Measurements from ENCODE around the gene GYS2. TPM values are rescaled to one million over a fixed set of nuclear protein-coding genes. Genes with fewer than 3 reads are reported as not detected.
A peak's percentile ranks its signal among the peaks of the same experiment; 100 is the strongest.

Gene GYS2
- total RNA-seq, 1 experiment from 2014 or later, result not detected

DNA sequence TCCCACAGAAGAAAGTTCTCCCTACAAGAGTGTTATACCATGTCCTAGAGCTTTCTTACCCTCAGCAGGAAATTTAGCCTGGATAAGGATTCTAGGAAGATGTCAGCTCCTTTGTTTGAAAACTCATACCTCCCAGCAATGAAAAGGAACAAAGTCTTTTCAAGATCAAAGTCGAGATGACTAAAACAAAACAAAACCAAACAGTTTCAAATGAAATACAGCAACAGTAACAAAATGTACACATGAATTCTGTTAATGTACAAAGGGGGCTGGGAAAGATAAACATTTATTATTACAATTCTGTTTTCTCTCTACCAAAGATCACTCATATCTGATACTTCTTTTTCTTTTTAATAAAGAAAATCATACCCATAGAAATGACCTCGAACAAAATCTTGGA is 41.8 kb downstream of the GYS2 start:
- no peaks in the 10 kb centered on the region for H3K27me3 ChIP-seq (ENCODE audit: low read length)
- CTCF ChIA-PET, result no interaction called here
- no peak overlapping the region for H2AFZ ChIP-seq (ENCODE audit: low read length)
- DNase-seq, result no peak
- H3K36me3 ChIP-seq (ENCODE audit: low read depth, low read length), result no peaks in the 10 kb centered on the region
- H3K4me3 ChIP-seq (ENCODE audit: low read length), result no peak overlapping the region
- intact Hi-C loops (cut with micrococcal nuclease), result no loop called here
- TF ChIP-seq CTCF (conservative IDR thresholded peaks at IDR 0.05; ENCODE audit: low read depth, low read length), result no peak
- TF ChIP-seq EZH2 (IDR thresholded peaks at IDR 0.05; ENCODE audit: low read length, unreplicated experiment), result no peak
- no peak for TF ChIP-seq EZH2phosphoT487 (IDR thresholded peaks at IDR 0.05; ENCODE audit: borderline replicate concordance, low read length)
- peaks cover 17% of the 10 kb centered on the region for H3K4me1 ChIP-seq (ENCODE audit: insufficient read depth, low read length)
- H4K20me1 ChIP-seq (ENCODE audit: low read length), result no peaks in the 10 kb centered on the region
- peaks cover 5% of the 10 kb centered on the region for H3F3A ChIP-seq (ENCODE audit: low read length, unreplicated experiment)
- H3K9me2 ChIP-seq (replicated peaks; ENCODE audit: low read length), result no peaks in the 10 kb centered on the region
- H3K4me2 ChIP-seq (ENCODE audit: low read length), result no peak overlapping the region
- no peaks in the 10 kb centered on the region for H3K9me3 ChIP-seq (ENCODE audit: low read length)
- POLR2A ChIA-PET (ENCODE audit: unreplicated experiment), result no interaction called here
- no peaks in the 10 kb centered on the region for H3K79me2 ChIP-seq (ENCODE audit: low read length)
- no TSS peak for BruUV-seq (replicated peaks)
- no peak overlapping the region for H3K27ac ChIP-seq (ENCODE audit: low read length)
- ATAC-seq, result no peak
- no peak overlapping the region for H3K9ac ChIP-seq (ENCODE audit: low read length)

GRCh38 chr12:21561158-21561557 is 43.5 kb downstream of the GYS2 start:
- Histone ChIP-seq H4K20me1 (ENCODE audit: low read length) (no peaks in the 10 kb centered on the region), H3K27ac (ENCODE audit: low read length) (no peak overlapping the region), H2AFZ (ENCODE audit: low read length) (no peak overlapping the region), H3K9me2 (replicated peaks; ENCODE audit: low read length) (no peaks in the 10 kb centered on the region), H3K36me3 (ENCODE audit: low read depth, low read length) (no peaks in the 10 kb centered on the region), H3K4me1 (ENCODE audit: insufficient read depth, low read length) (peaks cover 17% of the 10 kb centered on the region), H3K79me2 (ENCODE audit: low read length) (no peaks in the 10 kb centered on the region), H3K4me2 (ENCODE audit: low read length) (no peak overlapping the region), H3K4me3 (ENCODE audit: low read length) (no peak overlapping the region), H3K9me3 (ENCODE audit: low read length) (no peaks in the 10 kb centered on the region), H3F3A (ENCODE audit: low read length, unreplicated experiment) (peaks cover 5% of the 10 kb centered on the region), H3K27me3 (ENCODE audit: low read length) (no peaks in the 10 kb centered on the region), H3K9ac (ENCODE audit: low read length) (no peak overlapping the region)
- TF ChIP-seq EZH2phosphoT487 (IDR thresholded peaks at IDR 0.05; ENCODE audit: borderline replicate concordance, low read length), result no peak
- no peak for TF ChIP-seq EZH2 (IDR thresholded peaks at IDR 0.05; ENCODE audit: low read length, unreplicated experiment)
- no peak for TF ChIP-seq CTCF (conservative IDR thresholded peaks at IDR 0.05; ENCODE audit: low read depth, low read length)
- ChIA-PET CTCF (no interaction called here), POLR2A (ENCODE audit: unreplicated experiment) (no interaction called here)
- BruUV-seq (replicated peaks), result no TSS peak
- ATAC-seq, result no peak
- intact Hi-C loops (cut with micrococcal nuclease), result no loop called here
- no peak for DNase-seq

GRCh38 chr12:21559855-21560569 is 44.6 kb downstream of the GYS2 start:
- peak; percentile 87 for ATAC-seq

More at GRCh38 chr12:21559855-21560569, 44.6 kb downstream of the GYS2 start:
- Histone ChIP-seq H3F3A (ENCODE audit: low read length, unreplicated experiment) (peaks cover 5% of the 10 kb centered on the region), H3K9me2 (replicated peaks; ENCODE audit: low read length) (no peaks in the 10 kb centered on the region), H3K9ac (ENCODE audit: low read length) (no peak overlapping the region), H3K79me2 (ENCODE audit: low read length) (no peaks in the 10 kb centered on the region), H3K27me3 (ENCODE audit: low read length) (no peaks in the 10 kb centered on the region), H3K4me3 (ENCODE audit: low read length) (peak overlapping the region; percentile 17; the same call in 1 of the 2 replicates), H3K9me3 (ENCODE audit: low read length) (no peaks in the 10 kb centered on the region), H3K36me3 (ENCODE audit: low read depth, low read length) (no peaks in the 10 kb centered on the region), H3K4me1 (ENCODE audit: insufficient read depth, low read length) (peaks cover 17% of the 10 kb centered on the region), H2AFZ (ENCODE audit: low read length) (no peak overlapping the region), H3K4me2 (ENCODE audit: low read length) (peak overlapping the region; percentile 63), H4K20me1 (ENCODE audit: low read length) (no peaks in the 10 kb centered on the region), H3K27ac (ENCODE audit: low read length) (peak overlapping the region; percentile 53)
- TF ChIP-seq EZH2phosphoT487 (IDR thresholded peaks at IDR 0.05; ENCODE audit: borderline replicate concordance, low read length), result no peak
- TF ChIP-seq EZH2 (IDR thresholded peaks at IDR 0.05; ENCODE audit: low read length, unreplicated experiment), result no peak
- TF ChIP-seq CTCF (conservative IDR thresholded peaks at IDR 0.05; ENCODE audit: low read depth, low read length), result no peak
- no TSS peak for BruUV-seq (replicated peaks)
- DNase-seq, result peak; percentile 78
- POLR2A ChIA-PET (ENCODE audit: unreplicated experiment), result no interaction called here
- CTCF ChIA-PET, result no interaction called here
- intact Hi-C loops (cut with micrococcal nuclease), result no loop called here

All from PC-3 (cell line).